GM13976 (cell line): ENCODE results near the gene OSBPL10.

Experiments
- DNase-seq: peaks from one replicate; pipeline ENCODE4 v3.0.0; 2012; ENCODE audit warnings: low spot score
- CTCF ChIP-seq: IDR thresholded peaks from 2 replicates; pipeline ENCODE4 v1.5.1; 2012; ENCODE audit warnings: borderline replicate concordance, mild to moderate bottlenecking; ENCODE audit not compliant: insufficient read depth; ENCODE audit errors: extremely low read depth, missing control alignments, control extremely low read depth
- in situ Hi-C: fragments of 300-500 bp; cut with MboI; formaldehyde crosslinking; loops from one replicate; pipeline ENCODE4 v1.12.0; 2022; ENCODE audit warnings: low sequenced_read_pairs, mixed read lengths, inconsistent platforms; ENCODE audit not compliant: unreplicated experiment

OSBPL10 gene

GRCh38 chr3:31738412-31738811, 242.7 kb downstream of the OSBPL10 start:
- DNase-seq, result no peak
- in situ Hi-C loops, result no loop called here
- TF ChIP-seq CTCF, result no peak

GRCh38 chr3:31735667-31736066, 245.4 kb downstream of the OSBPL10 start:
- no peak for TF ChIP-seq CTCF
- no peak for DNase-seq
- in situ Hi-C loops, result no loop called here

GRCh38 chr3:31733234-31733667, 247.8 kb downstream of the OSBPL10 start:
- TF ChIP-seq CTCF, result no peak
- no peak for DNase-seq
- in situ Hi-C loops, result no loop called here

- no peak for DNase-seq
- in situ Hi-C loops, result no loop called here
- TF ChIP-seq CTCF, result no peak
Measured at GRCh38 chr3:31732548-31732947, 248.5 kb downstream of the OSBPL10 start.

- DNase-seq, result no peak
- in situ Hi-C loops, result no loop called here
- no peak for TF ChIP-seq CTCF
Measured at GRCh38 chr3:31729573-31729972, 251.5 kb downstream of the OSBPL10 start.

- in situ Hi-C loops, result no loop called here
- no peak for DNase-seq
- TF ChIP-seq CTCF, result no peak
Measured at GRCh38 chr3:31729082-31729481, 252.0 kb downstream of the OSBPL10 start.

GRCh38 chr3:31728403-31728802, 252.7 kb downstream of the OSBPL10 start:
- DNase-seq, result no peak
- in situ Hi-C loops, result no loop called here
- no peak for TF ChIP-seq CTCF
